Mesothelial cell of epicardium (in vitro differentiated cells): ENCODE results near the gene OR4A15. TPM values are rescaled to one million over a fixed set of nuclear protein-coding genes. Genes with fewer than 3 reads are reported as not detected.

Experiments used
- DNase-seq, 2 experiments: peaks; one replicate each; pipeline ENCODE4 v3.0.0; 2021; ENCODE audit warnings: low spot score in 2 of 2; ENCODE audit not compliant: unreplicated experiment in 2 of 2
- H3K27ac Mint-ChIP-seq: 2 replicates; pipeline ENCODE4 v1.8.0; 2021; ENCODE audit warnings: mixed read lengths
- H3K27me3 Mint-ChIP-seq: 2 replicates; pipeline ENCODE4 v1.8.0; 2021; ENCODE audit warnings: low read depth, mixed read lengths
- H3K36me3 Mint-ChIP-seq: 2 replicates; pipeline ENCODE4 v1.8.0; 2021; ENCODE audit warnings: mixed read lengths
- H3K4me1 Mint-ChIP-seq: 2 replicates; pipeline ENCODE4 v1.8.0; 2021; ENCODE audit warnings: mixed read lengths
- H3K4me3 Mint-ChIP-seq: 2 replicates; pipeline ENCODE4 v1.8.0; 2021; ENCODE audit warnings: mild to moderate bottlenecking, moderate library complexity, mixed read lengths
- H3K9me3 Mint-ChIP-seq: 2 replicates; pipeline ENCODE4 v1.8.0; 2021; ENCODE audit warnings: mixed read lengths
- total RNA-seq: library from RNA; stranded (reverse); gene quantifications from 3 replicates; pipeline ENCODE4 v1.2.1, GENCODE V29; 2021
- TF ChIP-seq, protein P1 (sequence below): fragments of 200-600 bp; sonication (generic); IDR thresholded peaks from one replicate; pipeline ENCODE4 v1.5.0; 2021; ENCODE audit warnings: antibody characterized with exemption; ENCODE audit not compliant: unreplicated experiment

OR4A15 gene
- total RNA-seq: not detected in 3 replicates

DNA sequence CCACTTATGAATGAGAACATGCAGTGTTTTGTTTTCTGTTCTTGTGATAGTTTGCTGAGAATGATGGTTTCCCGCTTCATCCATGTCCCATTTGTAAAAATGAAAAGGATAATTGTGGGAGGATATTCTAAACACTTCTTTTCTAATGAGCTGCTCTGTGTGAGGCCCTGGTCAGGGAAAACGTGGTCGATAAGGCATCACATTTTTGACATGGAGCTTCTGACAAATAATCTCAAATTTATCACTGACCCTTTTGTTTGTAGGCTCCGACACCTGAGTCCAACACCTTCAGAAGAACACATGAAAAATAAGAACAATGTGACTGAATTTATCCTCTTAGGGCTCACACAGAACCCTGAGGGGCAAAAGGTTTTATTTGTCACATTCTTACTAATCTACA, at the start of gene OR4A15:
Gene OR4A15 (plus strand): TSS at position 301 of the 400 bp plus-strand sequence. CDS start 0 bp downstream, at position 301.
- Mint-ChIP-seq H3K27me3 (no peaks in the 10 kb centered on the region), H3K36me3 (no peaks in the 10 kb centered on the region), H3K4me1 (no peaks in the 10 kb centered on the region), H3K9me3 (peaks cover 66% of the 10 kb centered on the region), H3K4me3 (no peak within 1 kb of the TSS), H3K27ac (no peak within 1 kb of the TSS)
- no peak for DNase-seq
- TF ChIP-seq, protein P1, sequence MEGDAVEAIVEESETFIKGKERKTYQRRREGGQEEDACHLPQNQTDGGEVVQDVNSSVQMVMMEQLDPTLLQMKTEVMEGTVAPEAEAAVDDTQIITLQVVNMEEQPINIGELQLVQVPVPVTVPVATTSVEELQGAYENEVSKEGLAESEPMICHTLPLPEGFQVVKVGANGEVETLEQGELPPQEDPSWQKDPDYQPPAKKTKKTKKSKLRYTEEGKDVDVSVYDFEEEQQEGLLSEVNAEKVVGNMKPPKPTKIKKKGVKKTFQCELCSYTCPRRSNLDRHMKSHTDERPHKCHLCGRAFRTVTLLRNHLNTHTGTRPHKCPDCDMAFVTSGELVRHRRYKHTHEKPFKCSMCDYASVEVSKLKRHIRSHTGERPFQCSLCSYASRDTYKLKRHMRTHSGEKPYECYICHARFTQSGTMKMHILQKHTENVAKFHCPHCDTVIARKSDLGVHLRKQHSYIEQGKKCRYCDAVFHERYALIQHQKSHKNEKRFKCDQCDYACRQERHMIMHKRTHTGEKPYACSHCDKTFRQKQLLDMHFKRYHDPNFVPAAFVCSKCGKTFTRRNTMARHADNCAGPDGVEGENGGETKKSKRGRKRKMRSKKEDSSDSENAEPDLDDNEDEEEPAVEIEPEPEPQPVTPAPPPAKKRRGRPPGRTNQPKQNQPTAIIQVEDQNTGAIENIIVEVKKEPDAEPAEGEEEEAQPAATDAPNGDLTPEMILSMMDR: no peak

DNA sequence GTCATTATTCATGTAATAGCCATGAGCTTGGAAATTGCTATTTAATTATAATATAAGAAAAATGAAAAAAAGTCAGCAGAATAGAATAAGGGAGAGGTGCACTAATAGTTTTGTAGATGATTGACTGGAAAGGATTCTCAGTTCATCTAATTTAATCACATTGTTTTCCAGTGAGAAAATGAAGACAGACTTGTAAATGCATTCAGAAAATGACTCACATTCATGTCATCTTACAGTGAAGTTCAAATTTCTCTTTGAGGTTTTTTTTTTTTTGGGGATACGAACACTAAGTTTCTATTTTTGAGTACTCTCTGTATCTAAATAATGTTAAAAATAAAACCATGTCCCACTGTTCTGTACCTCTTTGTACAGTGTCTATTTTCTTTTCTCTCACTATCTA, 43.3 kb upstream of the OR4A15 start:
- TF ChIP-seq, protein P1: no peak
- Mint-ChIP-seq H3K27ac (no peak overlapping the region), H3K4me1 (no peaks in the 10 kb centered on the region), H3K27me3 (no peaks in the 10 kb centered on the region), H3K36me3 (no peaks in the 10 kb centered on the region), H3K9me3 (peaks cover 65% of the 10 kb centered on the region), H3K4me3 (no peak overlapping the region)
- no peak for DNase-seq

DNA sequence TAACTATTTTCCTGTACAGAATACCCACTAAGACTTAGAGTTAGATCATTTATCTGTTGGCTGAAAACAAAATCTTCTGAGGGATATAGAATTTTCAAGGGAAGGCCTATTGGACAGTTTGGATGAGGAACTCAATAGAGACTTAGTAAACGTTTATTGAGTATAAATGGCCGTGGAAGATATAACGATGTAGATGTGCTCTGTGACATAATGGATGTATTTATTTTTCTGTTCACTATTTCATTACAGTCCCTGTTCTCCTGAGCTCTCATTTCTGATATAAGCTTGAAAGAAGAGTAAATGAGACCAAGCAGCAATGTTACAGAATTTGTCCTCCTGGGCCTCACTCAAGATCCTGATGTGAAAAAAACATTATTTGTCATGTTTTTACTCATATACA, 24.9 kb upstream of the OR4A15 start, which contains the start of gene OR4A16:
Gene OR4A16 (plus strand): TSS at position 301 of the 400 bp plus-strand sequence. CDS start 0 bp downstream, at position 301.
- Mint-ChIP-seq H3K27ac (no peak within 1 kb of the TSS), H3K9me3 (peaks cover 56% of the 10 kb centered on the region)
- no peak for DNase-seq

DNA sequence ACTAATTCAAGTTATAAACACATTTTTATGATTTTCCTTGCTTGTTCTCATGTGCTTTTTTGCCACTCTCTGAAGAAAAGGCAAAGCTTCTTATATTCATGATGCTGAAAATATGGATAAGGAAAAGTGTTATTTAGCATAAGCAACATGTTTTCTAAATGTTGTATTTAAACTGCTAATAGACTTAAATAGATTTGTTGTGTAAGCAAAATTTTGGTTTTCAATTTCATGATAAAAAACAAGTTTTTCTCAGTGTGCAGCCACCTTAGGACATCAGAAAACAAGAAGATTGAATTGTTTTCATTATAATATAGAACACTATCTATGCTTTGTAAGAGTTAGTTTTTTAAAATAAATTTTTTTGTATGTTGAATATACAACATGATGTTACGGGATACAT, 22.5 kb upstream of the OR4A15 start:
- Mint-ChIP-seq H3K4me1 (no peaks in the 10 kb centered on the region), H3K4me3 (no peak overlapping the region), H3K27me3 (no peaks in the 10 kb centered on the region), H3K9me3 (peaks cover 59% of the 10 kb centered on the region), H3K36me3 (no peaks in the 10 kb centered on the region), H3K27ac (no peak overlapping the region)
- no peak for DNase-seq
- TF ChIP-seq, protein P1: no peak

More for the DNA sequence above, 24.9 kb upstream of the OR4A15 start, which contains the start of gene OR4A16:
- no peaks in the 10 kb centered on the region for H3K4me1 Mint-ChIP-seq
- H3K36me3 Mint-ChIP-seq: no peaks in the 10 kb centered on the region
- TF ChIP-seq, protein P1: no peak
- H3K27me3 Mint-ChIP-seq: no peaks in the 10 kb centered on the region
- no peak within 1 kb of the TSS for H3K4me3 Mint-ChIP-seq

DNA sequence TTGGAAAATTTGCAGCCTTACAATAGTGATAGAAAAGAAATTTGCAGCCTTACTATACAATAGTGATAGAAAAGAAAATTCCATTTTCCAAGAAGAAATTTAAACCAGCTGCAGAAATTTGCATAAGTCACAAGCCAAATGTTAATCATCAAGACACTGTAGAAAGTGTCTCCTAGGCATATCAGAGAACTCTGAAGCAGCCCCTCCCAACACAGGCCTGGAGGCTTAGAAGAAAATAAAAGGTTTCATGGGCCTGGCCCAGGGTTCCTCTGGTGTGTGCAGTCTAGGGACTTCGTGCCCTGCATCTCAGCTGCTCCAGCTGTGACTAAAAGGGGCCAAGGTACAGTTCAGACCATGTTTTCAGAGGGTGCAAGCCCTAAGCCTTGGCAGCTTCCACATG, 18.7 kb upstream of the OR4A15 start:
- no peak overlapping the region for H3K4me3 Mint-ChIP-seq
- peaks cover 56% of the 10 kb centered on the region for H3K9me3 Mint-ChIP-seq
- no peak for DNase-seq
- TF ChIP-seq, protein P1: no peak
- no peaks in the 10 kb centered on the region for H3K36me3 Mint-ChIP-seq
- H3K27ac Mint-ChIP-seq: no peak overlapping the region
- no peaks in the 10 kb centered on the region for H3K27me3 Mint-ChIP-seq
- H3K4me1 Mint-ChIP-seq: no peaks in the 10 kb centered on the region
